Activated naive CD4-positive, alpha-beta T cell (primary cell): ENCODE measurements around the gene VPS4B.

Experiments used
- DNase-seq, 4 experiments: peaks; one replicate each; lab custom pipeline; 2025; lab: John Stamatoyannopoulos, UW

Gene VPS4B

DNA sequence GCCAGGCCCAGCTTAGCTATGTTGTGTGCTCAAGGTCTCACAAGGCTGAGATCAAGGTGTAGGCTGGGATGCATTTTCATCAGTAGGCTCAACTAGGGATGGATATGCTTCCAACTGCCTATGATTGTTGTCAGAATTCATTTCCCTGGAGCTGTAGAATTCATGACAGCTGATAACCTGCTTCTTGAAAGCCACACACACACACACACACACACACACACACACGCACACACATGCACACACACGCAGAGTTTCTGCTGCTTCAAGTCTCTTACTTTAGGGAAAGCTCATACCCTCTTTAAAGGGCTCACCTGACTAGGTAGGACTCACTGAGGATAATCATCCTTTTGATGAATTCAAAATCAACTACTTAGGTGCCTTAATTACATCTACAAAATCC lies 8.2 kb upstream of the VPS4B start:
- no peak for DNase-seq

DNA sequence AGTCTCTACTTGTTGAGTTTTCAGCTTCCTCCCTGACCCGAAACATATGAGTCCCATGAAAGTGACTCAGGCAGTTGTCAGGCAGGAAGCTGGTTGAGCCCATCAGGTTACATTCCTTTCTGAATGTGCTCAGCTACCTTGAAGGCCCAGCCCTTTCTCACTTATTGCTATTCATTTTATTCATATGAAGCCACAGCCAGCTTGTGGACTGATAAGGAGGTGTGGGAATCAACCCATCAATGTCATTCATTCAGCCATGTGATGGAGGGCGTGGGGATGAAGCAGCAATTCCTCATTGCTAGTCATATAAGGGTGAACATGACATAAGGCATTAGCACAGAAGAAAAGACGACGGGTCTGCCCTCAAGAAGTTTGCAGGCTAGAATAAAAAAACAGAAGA lies 5.3 kb upstream of the VPS4B start:
- no peak for DNase-seq

DNA sequence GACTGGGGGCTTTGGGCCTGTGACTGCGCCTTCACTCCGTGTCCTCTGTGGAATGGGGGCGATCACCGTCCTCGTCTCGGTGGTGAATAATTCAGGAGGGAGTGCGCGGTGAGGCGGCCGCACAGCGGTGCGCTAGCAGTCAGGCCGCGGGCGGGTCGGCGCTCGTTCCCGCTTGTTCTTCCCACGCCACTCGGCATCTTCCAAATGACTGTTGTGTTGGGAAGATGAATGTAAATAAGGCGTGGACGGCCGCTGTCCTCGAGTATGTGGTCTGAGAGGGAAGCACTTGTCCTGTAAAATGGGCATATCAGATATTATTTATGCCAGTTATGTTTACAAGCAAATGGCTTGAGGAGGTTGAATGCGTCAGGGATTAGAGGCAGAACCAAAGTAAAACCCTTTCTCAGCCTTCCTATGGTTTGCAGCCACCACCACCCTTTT lies 608 bp upstream of the VPS4B start:
- DNase-seq = no peak

DNA sequence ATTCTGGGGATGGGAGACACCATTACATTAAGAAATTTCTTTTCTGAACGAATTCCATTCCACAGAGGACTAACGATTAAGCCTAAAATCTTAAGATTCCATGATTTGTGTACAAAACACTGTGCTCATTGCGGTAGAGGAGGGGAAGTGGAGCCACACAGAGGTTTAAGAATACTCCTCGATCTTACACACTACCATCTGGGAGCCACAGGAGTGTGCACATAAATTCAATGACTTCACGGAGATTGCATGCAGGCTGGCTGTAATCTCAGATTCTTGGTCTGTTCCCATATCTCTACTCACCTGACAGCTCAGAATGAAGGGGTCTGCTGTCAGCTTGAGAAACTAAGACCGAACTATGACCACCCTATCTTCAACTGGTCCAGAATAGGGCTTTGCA lies 762 bp downstream of the VPS4B start:
- DNase-seq = no peak

DNA sequence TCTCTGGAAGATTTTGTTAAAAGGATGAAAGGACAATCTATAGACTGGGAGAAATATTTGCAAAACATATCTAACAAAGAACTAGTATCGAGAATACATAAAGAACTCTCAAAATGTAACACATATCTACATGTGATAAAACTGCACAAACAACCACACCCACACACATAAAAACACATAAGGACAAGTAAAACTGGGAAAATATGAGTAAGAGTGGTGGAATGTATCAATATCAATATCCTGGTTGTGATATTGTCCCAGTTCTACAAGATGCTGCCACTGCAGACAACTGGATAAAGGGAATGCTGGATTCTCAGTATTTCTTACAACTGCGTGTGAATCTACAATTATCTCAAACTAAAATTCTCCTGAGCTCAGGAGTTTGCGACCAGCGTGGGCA lies 9.3 kb downstream of the VPS4B start:
- no peak for DNase-seq

DNA sequence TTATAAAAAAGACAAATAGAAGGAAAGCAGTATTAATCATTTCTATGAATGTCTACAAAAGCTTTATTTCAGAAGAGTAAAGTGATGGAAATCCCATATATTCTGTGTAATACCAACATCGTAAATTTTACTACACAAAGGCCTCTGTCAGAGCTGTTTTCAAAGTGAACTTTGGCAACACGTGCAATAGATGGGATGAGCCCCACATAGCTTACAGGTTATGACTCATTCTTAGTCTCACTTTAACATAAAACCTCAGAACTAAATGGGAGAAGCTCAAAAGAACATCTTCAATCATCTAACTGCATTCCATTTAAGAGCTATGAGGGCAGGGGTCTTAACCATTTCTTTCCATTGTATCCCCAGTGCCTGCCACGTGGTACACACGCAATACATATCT lies 11.5 kb downstream of the VPS4B start:
- DNase-seq = no peak

DNA sequence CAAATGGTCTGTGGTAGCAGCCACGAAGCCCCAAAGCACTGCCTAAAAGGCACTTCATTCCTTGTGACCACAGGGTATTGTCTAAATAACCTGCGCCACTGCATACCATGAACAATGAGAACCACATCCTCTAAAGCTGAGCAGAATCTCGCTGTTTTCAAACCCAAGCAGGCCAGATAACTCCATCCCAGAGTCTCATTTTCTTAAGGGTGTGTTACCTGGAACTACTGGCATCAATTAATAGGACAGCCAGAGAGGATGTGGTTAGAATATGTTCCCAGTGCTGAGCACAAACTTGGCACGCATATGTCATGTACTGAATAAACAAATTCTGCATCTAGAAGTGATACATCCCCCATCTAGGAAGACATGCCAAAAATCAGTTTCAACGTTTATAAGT lies 13.0 kb downstream of the VPS4B start:
- no peak for DNase-seq

DNA sequence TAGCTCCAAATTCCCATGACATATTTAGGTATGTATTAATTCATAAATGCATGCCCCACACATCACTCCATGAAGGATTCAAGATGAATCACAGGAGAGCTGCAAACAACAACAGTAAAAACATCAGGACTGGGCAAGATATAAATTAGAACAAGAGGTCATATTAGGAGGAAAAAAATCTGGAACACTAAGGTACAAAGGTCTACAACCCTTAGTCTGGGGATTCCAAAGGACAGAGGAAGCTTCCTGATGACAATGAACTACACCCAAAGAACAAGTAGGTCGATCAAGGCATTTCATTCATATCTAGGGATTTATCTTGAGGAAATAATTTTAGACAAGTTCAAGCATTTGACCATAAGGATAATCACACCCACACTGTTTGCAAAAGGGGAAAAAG lies 14.5 kb downstream of the VPS4B start:
- DNase-seq = no peak

DNA sequence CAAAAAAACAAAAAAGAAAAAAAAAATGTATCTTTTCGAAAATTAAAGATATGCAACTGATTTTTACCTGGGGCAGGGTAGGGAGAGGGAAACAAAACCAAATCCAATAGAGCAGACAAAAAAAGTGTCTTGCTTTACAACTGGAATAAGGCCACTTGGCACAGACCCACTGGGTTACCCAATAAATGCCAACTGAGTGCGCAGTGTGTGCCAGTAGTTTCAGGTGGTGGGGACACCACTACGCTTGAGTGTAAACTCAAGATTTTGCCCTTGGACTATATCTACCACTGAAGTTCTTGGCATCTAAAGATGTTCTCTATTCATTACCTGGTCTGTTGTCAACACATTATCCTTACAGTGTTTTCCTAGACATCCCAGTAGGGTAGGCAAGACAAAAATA lies 16.3 kb downstream of the VPS4B start:
- no peak for DNase-seq

DNA sequence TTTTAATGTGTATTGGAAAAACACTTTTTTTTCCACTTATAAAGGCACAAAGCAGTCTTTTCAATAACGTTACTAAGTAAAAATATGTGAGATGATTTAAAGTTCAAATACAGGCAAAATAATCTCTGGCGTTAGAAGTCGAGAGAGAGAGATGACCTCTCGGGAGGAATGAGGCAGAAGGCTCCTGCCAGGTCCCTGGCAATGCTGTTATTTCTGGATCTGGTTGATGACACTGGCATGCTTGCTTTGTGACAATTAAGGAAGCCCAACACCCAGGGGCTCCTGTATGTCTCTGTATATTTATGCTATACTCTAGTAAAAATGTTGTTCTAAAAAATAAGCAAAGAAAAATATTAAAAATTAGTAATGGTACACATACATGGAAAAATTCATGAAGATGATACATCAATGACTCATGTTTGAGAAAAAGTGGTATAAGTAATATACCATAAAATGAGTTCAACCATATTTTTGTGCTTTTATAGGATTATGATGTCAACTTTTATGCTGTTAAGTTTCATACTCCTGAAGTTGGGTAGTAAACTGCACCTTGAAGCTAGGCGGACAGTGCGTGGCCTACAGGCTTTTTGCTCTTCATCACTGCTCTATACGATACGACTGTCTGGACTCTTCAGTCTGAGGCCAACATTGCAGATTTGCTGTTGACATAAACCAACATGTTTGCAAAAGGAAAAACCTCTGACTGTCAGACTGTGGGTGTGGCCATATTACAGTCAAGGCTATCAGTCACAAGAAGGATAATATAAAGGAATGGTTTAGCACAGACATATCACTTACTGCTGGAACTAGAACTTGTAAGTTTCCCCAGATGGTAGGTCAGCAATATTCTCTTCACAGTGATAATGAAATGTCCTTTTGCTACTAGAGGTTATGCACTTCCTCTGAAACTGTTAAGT lies 19.8 kb downstream of the VPS4B start:
- DNase-seq = no peak

DNA sequence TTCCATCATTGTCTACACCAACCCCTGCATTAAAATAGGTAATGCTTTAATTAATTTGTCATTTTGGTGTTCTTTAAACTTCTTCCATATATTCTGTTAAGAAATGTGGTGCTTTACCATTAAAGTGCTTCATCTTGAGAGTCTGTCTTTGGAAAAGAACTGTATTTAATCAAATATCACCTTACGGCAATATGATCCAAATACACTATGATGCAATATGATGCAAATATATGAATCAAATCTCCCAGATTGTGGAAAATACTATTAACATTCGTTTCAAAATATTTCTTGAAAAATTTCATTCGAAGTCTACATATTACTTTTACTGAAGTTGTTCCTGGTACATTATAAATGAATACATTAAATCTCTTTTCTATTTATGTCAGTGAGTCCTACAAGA lies 23.0 kb downstream of the VPS4B start:
- DNase-seq = no peak

DNA sequence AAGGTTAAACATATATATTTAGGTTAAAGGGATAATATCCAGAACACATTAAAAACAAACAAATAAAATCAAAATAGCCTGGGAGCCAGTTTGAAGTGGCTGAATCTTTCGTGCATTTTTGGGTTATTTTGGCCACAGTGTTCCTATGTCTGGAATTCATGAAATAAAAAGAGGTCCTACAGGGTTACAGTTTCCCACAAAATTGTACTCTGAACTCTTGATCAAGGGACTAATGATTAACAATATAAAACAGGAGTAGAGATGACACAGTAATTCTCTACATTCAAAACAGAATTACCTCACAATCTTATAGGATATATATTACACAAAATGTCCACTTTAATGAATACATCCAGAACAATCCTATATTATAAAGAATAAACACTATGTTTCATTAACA lies 24.9 kb downstream of the VPS4B start:
- DNase-seq = no peak

DNA sequence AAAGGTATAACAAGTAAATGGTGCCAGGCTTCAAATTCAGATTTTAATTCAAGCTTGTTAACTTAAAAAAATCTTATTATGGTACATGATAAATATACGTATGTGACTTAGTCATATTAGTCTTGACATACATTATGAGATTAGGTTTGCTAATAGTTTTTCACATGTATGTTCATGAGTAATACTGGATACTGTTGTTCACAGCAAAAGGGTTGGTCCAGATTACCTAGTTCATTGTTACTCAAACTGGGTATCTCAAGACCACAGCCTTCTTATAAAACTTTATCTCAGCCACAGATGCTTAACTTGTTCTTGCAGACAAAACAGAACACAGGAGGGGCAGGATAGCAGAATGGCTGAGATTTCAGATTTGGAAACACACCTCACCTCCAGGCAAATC lies 26.8 kb downstream of the VPS4B start:
- no peak for DNase-seq

DNA sequence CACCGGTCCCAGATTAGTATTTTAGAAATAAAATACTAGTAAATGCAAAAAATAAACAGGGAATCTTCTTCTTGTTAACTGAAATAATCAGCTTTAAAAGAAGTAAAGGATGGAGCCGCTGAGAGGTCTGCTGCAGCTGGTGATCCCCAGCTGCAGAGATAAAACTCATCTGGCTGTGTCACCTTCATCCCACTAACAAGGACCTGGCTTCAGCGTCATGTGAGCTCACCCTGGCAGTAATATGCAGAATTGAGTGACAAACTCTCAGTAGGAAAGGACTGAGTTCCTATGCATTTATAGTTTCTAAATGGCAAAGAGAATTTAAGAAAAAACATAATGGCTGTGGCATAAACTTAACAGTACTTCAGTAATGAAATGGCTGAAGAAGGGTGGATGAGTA lies 27.3 kb downstream of the VPS4B start:
- no peak for DNase-seq

DNA sequence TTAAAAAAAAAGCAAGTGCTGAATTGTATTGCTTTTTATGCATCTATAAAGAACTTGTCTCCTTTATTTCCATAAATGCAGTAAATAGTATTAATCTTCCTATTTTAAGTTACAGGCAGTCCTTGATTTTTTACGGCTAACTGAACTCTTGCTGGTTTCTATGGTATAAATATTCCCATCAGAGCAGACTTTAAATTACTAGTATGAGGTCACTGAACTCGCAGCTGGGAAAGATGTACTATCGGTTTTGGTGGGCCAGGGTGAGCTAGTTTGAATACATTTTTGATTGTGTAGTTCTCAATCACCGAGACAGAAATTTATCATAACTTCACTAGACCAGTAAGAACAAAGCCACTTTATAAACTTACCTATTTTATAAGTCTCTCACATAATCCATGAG lies 34.4 kb downstream of the VPS4B start:
- no peak for DNase-seq

DNA sequence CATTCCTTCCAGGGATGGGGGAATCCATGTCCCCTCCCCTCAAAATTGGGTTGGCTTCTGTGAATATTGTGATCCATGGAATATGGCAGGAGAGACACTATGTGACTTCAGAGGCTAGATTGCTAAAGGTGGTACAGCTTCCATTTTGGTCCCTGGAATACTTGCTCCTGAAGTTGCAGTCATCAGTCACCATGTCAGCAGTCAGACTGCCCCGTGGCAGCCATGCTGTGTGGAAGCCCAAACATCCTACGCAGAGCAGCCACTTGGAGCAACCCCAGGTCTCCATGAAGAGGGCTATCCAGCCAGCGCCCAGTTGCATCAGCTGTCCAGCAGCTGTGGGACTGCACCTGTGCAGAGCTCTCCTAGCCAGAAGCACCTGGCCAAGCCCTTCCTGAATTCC lies 39.4 kb downstream of the VPS4B start:
- no peak for DNase-seq

DNA sequence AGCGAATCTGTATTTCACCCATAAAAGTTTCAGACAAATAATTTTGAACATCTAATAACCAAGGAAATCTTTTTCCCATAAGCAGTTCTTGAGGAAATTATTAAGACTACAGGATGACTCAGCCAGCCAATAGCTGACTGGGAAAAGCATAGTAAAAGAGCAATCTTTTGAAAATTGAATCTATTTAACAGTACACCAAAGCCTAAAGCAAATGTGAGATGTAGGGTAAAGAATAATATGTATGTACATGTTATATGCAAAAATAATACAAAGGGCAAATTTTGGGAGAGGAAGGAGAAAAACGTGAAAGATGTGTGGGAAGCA lies 42.7 kb downstream of the VPS4B start:
- DNase-seq = no peak

DNA sequence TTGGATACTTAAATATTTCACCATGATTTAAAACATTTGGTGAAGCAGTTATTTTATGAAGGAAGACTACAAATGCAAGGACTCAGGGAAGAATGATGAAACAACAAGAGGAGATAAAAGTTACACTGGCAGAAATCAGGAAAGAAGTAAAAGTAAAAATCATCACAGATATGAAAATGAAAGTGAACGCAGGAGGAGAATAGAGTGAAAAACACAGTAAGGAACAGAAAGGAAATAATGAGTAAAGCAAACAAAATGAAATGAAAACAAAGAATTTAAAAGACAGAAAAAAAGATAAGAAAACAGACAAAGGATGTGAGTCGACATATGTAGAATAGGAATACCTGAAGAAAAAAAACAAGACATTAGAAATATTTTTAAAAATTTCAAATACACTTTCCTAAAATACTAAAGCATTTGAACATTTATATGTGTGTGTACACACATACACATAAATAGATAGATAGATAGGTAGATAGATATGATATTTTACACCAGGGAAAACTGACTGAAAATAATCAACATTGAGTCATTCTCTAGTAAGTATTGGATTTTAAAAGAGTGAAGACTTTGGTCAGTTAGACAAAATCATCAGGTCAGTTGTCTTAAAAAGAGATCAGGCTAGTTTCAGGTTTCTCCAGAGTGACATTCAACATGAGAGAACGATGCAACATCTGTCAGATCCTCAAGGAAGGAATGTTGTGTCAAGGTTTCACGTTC lies 43.2 kb downstream of the VPS4B start:
- no peak for DNase-seq

DNA sequence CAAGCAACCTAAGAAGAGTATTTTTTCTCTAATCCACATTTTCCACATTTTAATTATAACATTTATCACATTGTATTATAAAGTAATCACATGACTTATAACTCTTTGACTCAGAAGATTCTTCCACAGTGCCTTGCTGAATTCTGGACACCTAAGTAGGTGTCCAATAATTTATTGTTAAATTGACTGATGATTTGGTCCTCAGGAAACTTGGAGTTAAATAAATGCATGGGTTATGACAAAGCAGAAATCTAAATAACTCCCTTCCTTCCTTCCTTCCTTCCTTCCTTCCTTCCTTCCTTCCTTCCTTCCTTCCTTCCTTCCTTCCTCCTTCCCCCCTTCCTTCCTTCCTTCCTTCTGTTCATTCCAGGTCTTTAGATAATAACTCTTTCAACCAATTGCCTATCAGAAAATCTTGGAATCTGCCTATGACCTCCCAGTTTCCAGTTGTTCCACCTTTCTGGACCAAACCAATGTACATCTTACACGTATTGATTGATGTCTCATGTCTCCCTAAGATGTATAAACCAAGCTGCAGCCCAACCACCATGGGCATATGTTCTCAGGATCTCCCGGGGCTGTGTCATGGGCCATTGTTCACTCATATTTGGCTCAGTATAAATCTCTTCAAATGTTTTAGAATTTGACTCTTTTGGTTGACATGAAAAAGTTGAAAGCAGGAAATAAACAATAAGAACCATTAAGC lies 44.8 kb downstream of the VPS4B start:
- DNase-seq = no peak

DNA sequence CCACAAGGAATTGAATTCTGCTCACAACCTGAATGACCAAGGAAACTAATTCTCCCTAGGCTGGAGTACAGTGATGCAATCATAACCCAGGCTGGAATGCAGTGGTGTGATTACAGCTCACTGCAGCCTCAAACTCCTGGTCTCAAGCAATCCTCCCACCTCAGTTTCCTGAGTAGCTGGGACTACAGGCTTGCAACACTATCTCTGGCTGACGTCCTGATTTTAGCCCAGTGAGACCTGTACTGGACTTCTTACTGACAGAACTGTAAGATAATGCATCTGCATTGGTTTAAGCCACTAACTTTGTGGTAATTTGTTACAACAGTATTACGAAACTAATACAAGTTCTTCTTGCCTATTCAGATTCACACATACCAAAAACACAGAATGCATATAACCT lies 45.7 kb downstream of the VPS4B start:
- DNase-seq = no peak

DNA sequence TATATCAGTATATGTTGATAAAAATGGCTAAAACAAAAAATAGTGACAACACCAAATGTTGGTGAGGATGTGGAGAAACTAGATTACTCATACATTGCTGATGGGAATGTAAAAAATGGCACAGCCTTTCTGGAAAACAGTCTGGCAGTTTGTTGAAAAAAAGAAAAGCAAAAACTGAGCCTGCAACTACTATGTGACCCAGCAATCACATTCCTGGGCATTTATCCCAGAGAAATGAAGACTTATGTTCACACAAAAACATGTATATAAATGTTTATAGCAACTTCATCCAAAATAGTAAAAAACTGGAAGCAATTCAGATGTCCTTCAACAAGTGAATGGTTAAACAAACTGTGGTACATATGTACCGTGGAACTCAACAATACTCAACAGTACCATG lies 47.7 kb downstream of the VPS4B start:
- no peak for DNase-seq

DNA sequence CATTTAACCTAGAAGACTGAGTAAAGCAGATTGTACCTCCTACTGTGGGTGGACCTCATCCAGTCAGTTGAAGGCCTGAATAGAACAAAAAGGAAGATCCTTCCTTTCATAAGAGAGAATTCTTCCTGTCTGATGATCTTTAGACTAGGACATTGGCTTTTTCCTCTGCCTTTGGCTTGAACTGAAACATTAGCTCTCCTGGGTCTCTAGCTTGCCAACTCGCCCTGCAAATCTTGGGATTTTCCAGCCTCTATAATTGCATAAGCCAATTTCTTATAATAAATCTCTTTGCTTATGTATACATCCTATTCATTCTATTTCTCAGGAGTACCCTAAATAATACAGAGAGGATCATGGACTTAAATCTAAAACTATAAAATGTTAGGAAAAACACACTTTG lies 49.1 kb downstream of the VPS4B start:
- no peak for DNase-seq

DNA sequence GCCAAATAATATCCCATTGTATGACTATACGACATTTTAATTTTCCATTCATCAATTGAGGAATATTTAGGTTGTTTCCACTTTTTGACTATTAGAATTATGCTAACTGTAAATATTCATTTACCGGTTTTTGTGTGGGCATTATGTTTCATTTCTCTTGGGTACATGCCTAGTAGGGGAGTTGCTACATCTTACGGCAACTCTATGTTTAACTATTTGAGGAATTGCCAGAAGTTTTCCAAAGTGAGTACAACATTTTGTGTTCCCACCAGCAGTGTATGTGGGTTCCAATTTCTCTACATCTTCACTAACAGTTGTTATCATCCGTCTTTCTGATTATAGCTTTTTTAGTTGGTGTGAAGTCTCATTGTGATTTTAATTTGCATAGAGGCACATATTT lies 53.7 kb downstream of the VPS4B start:
- DNase-seq = no peak
